HUES48 (cell line): Measurements from ENCODE around the gene SLC25A6.
"Not testable (repeated sequence)": the region's sequence is repeated elsewhere in the genome, so short reads cannot be mapped to it uniquely, and the experiment has no call there.

Experiments
- H3K27ac ChIP-seq: one replicate; pipeline ENCODE4 v1.7.0; 2013; ENCODE audit warnings: low read depth, low read length, inconsistent platforms
- H3K27me3 ChIP-seq: 2 replicates; pipeline ENCODE4 v1.6.1; 2013; ENCODE audit warnings: mild to moderate bottlenecking, low read length; ENCODE audit not compliant: control insufficient read depth, insufficient read depth
- H3K36me3 ChIP-seq: 2 replicates; pipeline ENCODE4 v1.6.1; 2013; ENCODE audit warnings: low read length; ENCODE audit not compliant: control insufficient read depth, insufficient read depth
- H3K4me1 ChIP-seq: 2 replicates; pipeline ENCODE4 v1.6.1; 2013; ENCODE audit warnings: mild to moderate bottlenecking, low read length; ENCODE audit not compliant: control insufficient read depth, insufficient read depth
- H3K4me3 ChIP-seq: 2 replicates; pipeline ENCODE4 v1.5.1; 2013; ENCODE audit warnings: mild to moderate bottlenecking, low read depth, low read length
- H3K9ac ChIP-seq: 2 replicates; pipeline ENCODE4 v1.6.1; 2013; ENCODE audit warnings: mild to moderate bottlenecking, low read depth, low read length, moderate library complexity
- H3K9me3 ChIP-seq: 2 replicates; pipeline ENCODE4 v1.6.1; 2013; ENCODE audit warnings: low read length; ENCODE audit not compliant: control insufficient read depth, insufficient read depth

Gene SLC25A6

GRCh38 chrX:1412551-1413161 lies 20.7 kb upstream of the SLC25A6 start:
- Histone ChIP-seq H3K4me1 (no peaks in the 10 kb centered on the region), H3K27me3 (no peaks in the 10 kb centered on the region), H3K9me3 (no peaks in the 10 kb centered on the region), H3K27ac (no peak overlapping the region), H3K9ac (no peak overlapping the region), H3K36me3 (peaks cover 56% of the 10 kb centered on the region), H3K4me3 (no peak overlapping the region)

DNA sequence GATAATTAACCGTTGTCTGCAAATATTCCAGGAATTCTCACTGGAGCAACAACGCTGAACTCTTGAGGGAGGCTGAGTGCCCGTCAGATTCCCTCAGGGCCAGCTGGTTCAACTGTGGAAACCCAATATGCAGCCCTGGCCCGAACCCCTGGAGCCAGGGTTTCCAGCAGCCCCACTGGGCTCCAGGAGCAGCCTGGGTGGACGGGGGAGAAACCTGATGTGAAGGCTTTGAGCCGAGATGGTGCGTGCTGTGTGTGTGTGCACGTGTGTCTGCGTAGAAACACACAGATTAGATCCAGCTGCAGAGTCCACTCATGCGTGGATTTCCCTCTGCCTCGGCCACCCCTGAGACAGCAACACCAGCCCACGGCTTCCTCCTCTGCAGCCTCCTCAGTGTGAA lies 19.4 kb upstream of the SLC25A6 start:
- H3K27me3 ChIP-seq = no peaks in the 10 kb centered on the region
- H3K4me3 ChIP-seq = no peak overlapping the region
- no peaks in the 10 kb centered on the region for H3K4me1 ChIP-seq
- no peak overlapping the region for H3K9ac ChIP-seq
- H3K9me3 ChIP-seq = no peaks in the 10 kb centered on the region
- H3K27ac ChIP-seq = no peak overlapping the region
- H3K36me3 ChIP-seq = peaks cover 56% of the 10 kb centered on the region

- no peaks in the 10 kb centered on the region for H3K9me3 ChIP-seq
- H3K27ac ChIP-seq = no peak overlapping the region
- H3K27me3 ChIP-seq = no peaks in the 10 kb centered on the region
- H3K4me1 ChIP-seq = no peaks in the 10 kb centered on the region
- no peak overlapping the region for H3K9ac ChIP-seq
- peaks cover 62% of the 10 kb centered on the region for H3K36me3 ChIP-seq
- no peak overlapping the region for H3K4me3 ChIP-seq
These were observed 15.1 kb upstream of the SLC25A6 start for GRCh38 chrX:1407035-1407434.

DNA sequence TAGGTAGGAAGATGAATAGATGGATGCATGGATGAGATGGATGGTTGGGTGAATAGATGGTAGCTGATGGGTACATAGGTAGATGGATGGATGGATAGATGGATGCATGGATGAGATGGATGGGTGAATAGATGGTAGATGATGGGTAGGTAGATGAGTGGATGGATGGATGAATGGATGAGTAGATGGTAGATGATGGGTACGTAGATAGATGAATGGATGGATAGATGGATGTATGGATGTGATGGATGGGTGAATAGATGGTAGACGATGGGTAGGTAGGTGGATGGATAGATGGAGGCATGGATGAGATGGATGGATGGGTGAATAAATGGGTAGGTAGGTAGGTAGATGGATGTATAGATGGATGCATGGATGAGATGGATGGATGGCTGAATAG lies 13.9 kb upstream of the SLC25A6 start:
- H3K9ac ChIP-seq, H3K4me1 ChIP-seq, H3K27ac ChIP-seq, H3K4me3 ChIP-seq, H3K9me3 ChIP-seq, H3K27me3 ChIP-seq: not testable (repeated sequence)
- H3K36me3 ChIP-seq = peaks cover 62% of the 10 kb centered on the region

- H3K27ac ChIP-seq, H3K4me1 ChIP-seq, H3K9ac ChIP-seq, H3K4me3 ChIP-seq, H3K27me3 ChIP-seq, H3K9me3 ChIP-seq: not testable (repeated sequence)
- H3K36me3 ChIP-seq = peaks cover 71% of the 10 kb centered on the region
These were observed 12.0 kb upstream of the SLC25A6 start for GRCh38 chrX:1403867-1404266.

- Histone ChIP-seq H3K4me3 (no peak overlapping the region), H3K9me3 (no peaks in the 10 kb centered on the region), H3K9ac (no peak overlapping the region), H3K36me3 (peaks cover 77% of the 10 kb centered on the region), H3K4me1 (no peaks in the 10 kb centered on the region), H3K27me3 (no peaks in the 10 kb centered on the region), H3K27ac (no peak overlapping the region)
These were observed 11.3 kb upstream of the SLC25A6 start for GRCh38 chrX:1403228-1403627.

- Histone ChIP-seq H3K27me3 (no peaks in the 10 kb centered on the region), H3K36me3 (peaks cover 72% of the 10 kb centered on the region), H3K9me3 (no peaks in the 10 kb centered on the region), H3K9ac (no peak overlapping the region), H3K4me3 (no peak overlapping the region), H3K27ac (no peak overlapping the region), H3K4me1 (no peaks in the 10 kb centered on the region)
These were observed 9.9 kb upstream of the SLC25A6 start for GRCh38 chrX:1401611-1402430.

DNA sequence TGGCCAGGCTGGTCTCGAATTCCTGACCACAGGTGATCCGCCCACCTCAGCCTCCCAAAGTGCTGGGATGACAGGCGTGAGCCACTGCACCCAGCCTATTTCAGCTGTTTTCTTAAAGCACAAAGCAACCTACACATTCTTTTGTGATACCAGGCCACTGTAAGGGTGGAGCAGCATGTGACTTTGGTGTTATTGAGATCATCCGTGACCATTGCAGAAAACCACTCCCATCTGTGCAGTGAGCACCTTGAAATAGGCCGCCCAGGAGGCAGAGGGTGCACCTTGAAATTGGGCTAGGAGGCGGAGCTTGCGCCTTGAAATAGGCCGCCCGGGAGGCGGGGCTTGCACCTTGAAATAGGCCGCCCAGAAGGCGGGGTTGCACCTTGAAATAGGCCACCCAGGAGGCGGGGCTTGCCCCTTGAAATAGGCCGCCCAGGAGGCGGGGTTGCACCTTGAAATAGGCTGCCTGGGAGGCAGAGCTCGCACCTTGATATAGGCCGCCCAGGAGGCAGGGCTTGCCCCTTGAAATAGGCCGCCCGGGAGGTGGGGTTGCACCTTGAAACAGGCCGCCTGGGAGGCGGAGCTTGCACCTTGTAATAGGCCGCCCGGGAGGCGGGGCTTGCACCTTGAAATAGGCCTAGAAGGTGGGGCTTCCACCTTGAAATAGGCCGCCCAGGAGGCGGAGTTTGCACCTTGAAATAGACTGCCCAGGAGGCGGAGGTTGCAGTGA lies 9.0 kb upstream of the SLC25A6 start:
- Histone ChIP-seq H3K4me3 (no peak overlapping the region), H3K4me1 (no peaks in the 10 kb centered on the region), H3K9ac (no peak overlapping the region), H3K36me3 (peaks cover 72% of the 10 kb centered on the region), H3K9me3 (no peaks in the 10 kb centered on the region), H3K27ac (no peak overlapping the region), H3K27me3 (no peaks in the 10 kb centered on the region)

- Histone ChIP-seq H3K27ac (no peak overlapping the region), H3K27me3 (no peaks in the 10 kb centered on the region), H3K36me3 (peaks cover 72% of the 10 kb centered on the region), H3K4me1 (no peaks in the 10 kb centered on the region), H3K9me3 (no peaks in the 10 kb centered on the region), H3K9ac (no peak overlapping the region), H3K4me3 (no peak overlapping the region)
These were observed 8.1 kb upstream of the SLC25A6 start for GRCh38 chrX:1400049-1400448.

DNA sequence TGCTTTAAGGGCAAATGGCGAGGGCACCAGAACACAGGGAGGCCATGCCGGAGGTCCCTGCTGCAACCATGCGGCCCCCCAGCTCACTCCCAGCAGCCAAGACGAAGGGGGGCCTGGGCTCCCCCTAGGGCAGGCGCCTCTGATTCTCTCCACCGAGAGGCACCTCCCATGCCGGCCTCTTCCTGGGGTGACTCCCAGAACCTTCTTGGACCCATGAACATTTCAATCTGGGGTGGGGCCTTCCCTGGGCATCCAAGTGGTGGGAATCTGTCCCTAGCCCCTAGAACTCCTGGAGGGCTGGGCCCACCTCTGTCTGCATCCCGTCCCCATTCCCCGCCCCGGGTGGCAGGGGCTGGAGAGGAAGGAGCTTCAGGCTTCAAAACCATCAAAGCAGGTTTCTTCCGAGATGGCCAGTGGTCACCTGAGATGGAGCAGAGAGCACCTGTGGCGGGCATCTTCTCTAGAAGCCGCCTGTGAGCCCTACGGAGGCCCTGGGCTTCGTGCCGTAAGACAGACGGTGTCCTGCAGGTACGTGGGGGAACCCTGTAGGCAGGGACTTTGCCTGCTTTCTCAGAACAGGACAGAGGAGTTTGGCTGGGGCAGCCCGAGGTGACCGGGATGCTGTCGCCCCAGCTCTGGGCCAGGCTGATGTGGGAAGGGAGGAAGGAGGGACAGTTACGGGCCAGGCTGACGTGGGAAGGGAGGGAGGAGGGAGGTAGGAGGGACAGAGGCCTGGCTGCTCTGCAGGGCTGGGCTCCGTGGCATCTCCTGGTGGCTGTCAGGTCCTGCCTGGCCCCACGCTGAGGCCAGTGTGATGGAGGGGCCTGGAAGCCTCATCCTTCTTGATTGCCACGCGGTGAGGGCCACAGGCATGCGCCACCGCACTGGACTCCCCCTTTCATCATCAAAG lies 6.8 kb upstream of the SLC25A6 start:
- H3K9me3 ChIP-seq = no peaks in the 10 kb centered on the region
- no peak overlapping the region for H3K4me3 ChIP-seq
- H3K9ac ChIP-seq = no peak overlapping the region
- H3K4me1 ChIP-seq = no peaks in the 10 kb centered on the region
- no peak overlapping the region for H3K27ac ChIP-seq
- H3K27me3 ChIP-seq = no peaks in the 10 kb centered on the region
- H3K36me3 ChIP-seq = peaks cover 64% of the 10 kb centered on the region
